Keratinocyte (primary cell): ENCODE data around the gene MICAL2.

Source experiments
- CTCF ChIP-seq, 3 experiments: IDR thresholded peaks in 1 of 3; conservative IDR thresholded peaks in 1 of 3; optimal IDR thresholded peaks in 1 of 3; 2 replicates in 2 of 3; 3 replicates in 1 of 3; pipeline versions ENCODE3 to v1.5.1; 2011; ENCODE audit warnings: low read length in 3 of 3, mild to moderate bottlenecking in 3 of 3, moderate library complexity in 2 of 3, control low read depth in 1 of 3, inconsistent platforms in 1 of 3; ENCODE audit not compliant: insufficient read depth in 2 of 3; ENCODE audit errors: extremely low read depth in 1 of 3
- EZH2 ChIP-seq: IDR thresholded peaks from one replicate; pipeline ENCODE4 v1.6.1; 2012; ENCODE audit warnings: inconsistent platforms, mild to moderate bottlenecking, low read length, moderate library complexity

- no peak for TF ChIP-seq CTCF (optimal IDR thresholded peaks at IDR 0.05 in 1 of 3, IDR thresholded peaks at IDR 0.05 in 1 of 3, conservative IDR thresholded peaks at IDR 0.05 in 1 of 3; ENCODE audit: extremely low read depth in 1 of 3, insufficient read depth in 2 of 3, low read length in 3 of 3)
- TF ChIP-seq EZH2 = no peak
Measured at GRCh38 chr11:12088531-12088930, 21.9 kb upstream of the MICAL2 start.
